WERI-Rb-1 (cell line): ENCODE data around the gene FXYD5.

Experiments used
- DNase-seq: peaks from one replicate; pipeline ENCODE4 v3.0.0-alpha.2; 2020
- H3K27ac ChIP-seq: fragments of 250-450 bp; sonication (Bioruptor Pico); 2 replicates; pipeline ENCODE4 v1.5.1; 2020; ENCODE audit warnings: mild to moderate bottlenecking, moderate library complexity
- H3K27me3 ChIP-seq: fragments of 250-450 bp; sonication (Bioruptor Pico); 2 replicates; pipeline ENCODE4 v1.5.1; 2021; ENCODE audit warnings: mild to moderate bottlenecking, low read depth, moderate library complexity; ENCODE audit not compliant: insufficient read depth, severe bottlenecking
- H3K36me3 ChIP-seq: fragments of 250-450 bp; sonication (Bioruptor Pico); 2 replicates; pipeline ENCODE4 v1.5.1; 2020; ENCODE audit warnings: mild to moderate bottlenecking, moderate library complexity
- H3K4me3 ChIP-seq: 2 replicates; pipeline ENCODE4 v1.5.1; 2011; ENCODE audit warnings: low read depth, mild to moderate bottlenecking, control low read depth, low read length
- H3K9me3 ChIP-seq: fragments of 250-450 bp; sonication (Bioruptor Pico); 2 replicates; pipeline ENCODE4 v1.5.1; 2021; ENCODE audit warnings: mild to moderate bottlenecking, moderate library complexity; ENCODE audit not compliant: severe bottlenecking
- TF ChIP-seq, protein P1 (sequence below): IDR thresholded peaks from 2 replicates; pipeline ENCODE4 v1.5.1; 2011; ENCODE audit warnings: low read depth, mild to moderate bottlenecking, control low read depth, inconsistent platforms, low read length

The FXYD5 gene

DNA sequence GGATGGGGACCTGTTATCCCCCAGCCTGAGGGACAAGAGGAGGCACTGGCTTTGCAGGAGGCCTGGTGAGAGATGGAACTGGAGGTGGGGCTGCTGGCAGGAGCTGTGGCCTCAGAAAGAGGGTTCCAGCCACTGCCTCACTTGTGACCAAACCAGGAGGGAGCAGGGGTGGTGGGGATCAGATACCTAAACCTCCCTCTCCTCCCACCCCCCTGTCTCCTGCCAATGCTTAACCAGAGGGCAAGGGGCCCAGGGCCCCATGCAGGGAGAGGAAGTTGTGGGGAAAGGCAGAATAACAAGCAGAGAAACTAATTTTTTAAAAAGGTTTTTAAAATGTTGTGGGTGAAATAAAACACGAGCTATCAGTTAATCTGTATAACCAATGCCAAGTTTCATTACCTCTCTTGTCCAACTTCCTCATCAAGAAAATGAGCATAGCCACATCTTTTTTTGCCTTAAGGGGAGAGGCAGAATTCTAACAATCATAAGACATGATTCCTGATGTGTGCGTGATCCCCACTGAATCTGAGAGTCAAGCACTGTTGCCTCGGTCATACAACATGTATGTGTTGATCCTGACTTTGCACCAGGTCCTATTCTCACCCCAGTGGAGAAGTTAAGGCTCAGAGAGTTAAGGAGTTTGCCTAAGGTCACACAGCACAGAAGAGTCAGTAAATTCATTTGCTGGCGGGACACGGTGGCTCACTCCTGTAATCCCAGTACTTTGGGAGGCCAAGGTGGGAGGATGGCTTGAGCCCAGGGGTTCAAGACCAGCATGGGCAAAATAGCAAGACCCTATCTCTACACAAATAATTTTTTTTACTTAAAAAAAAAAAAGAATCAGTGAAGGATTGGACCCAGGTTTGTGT, 12.9 kb downstream of the FXYD5 start:
- H3K36me3 ChIP-seq = peaks cover 33% of the 10 kb centered on the region
- H3K27ac ChIP-seq = no peak overlapping the region
- no peak overlapping the region for H3K4me3 ChIP-seq
- TF ChIP-seq, protein P1, sequence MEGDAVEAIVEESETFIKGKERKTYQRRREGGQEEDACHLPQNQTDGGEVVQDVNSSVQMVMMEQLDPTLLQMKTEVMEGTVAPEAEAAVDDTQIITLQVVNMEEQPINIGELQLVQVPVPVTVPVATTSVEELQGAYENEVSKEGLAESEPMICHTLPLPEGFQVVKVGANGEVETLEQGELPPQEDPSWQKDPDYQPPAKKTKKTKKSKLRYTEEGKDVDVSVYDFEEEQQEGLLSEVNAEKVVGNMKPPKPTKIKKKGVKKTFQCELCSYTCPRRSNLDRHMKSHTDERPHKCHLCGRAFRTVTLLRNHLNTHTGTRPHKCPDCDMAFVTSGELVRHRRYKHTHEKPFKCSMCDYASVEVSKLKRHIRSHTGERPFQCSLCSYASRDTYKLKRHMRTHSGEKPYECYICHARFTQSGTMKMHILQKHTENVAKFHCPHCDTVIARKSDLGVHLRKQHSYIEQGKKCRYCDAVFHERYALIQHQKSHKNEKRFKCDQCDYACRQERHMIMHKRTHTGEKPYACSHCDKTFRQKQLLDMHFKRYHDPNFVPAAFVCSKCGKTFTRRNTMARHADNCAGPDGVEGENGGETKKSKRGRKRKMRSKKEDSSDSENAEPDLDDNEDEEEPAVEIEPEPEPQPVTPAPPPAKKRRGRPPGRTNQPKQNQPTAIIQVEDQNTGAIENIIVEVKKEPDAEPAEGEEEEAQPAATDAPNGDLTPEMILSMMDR = no peak
- peaks cover 12% of the 10 kb centered on the region for H3K9me3 ChIP-seq
- no peaks in the 10 kb centered on the region for H3K27me3 ChIP-seq
- no peak for DNase-seq

DNA sequence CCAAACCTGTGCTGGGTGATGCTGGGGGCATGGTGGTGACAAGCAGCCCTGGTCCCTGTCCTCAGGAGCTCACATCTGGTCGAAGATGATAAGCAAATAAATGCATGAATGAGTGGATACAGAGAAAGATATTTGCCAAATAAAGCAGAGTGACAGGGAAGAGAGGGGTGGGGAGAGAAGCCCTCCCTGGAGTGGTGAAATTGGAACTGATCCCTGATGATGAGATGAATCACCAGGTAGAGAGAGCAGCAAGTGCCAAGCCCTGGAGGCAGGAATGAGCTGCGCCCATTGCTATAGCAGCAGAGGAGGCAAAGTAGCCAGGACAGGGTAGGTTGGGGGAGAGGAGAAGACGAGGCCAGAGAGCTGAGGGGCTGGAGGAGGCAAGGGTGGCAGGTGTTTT, 13.7 kb downstream of the FXYD5 start:
- Histone ChIP-seq H3K36me3 (peaks cover 27% of the 10 kb centered on the region), H3K4me3 (no peak overlapping the region), H3K9me3 (peaks cover 12% of the 10 kb centered on the region), H3K27ac (no peak overlapping the region), H3K27me3 (no peaks in the 10 kb centered on the region)
- no peak for DNase-seq
- TF ChIP-seq, protein P1 = no peak

DNA sequence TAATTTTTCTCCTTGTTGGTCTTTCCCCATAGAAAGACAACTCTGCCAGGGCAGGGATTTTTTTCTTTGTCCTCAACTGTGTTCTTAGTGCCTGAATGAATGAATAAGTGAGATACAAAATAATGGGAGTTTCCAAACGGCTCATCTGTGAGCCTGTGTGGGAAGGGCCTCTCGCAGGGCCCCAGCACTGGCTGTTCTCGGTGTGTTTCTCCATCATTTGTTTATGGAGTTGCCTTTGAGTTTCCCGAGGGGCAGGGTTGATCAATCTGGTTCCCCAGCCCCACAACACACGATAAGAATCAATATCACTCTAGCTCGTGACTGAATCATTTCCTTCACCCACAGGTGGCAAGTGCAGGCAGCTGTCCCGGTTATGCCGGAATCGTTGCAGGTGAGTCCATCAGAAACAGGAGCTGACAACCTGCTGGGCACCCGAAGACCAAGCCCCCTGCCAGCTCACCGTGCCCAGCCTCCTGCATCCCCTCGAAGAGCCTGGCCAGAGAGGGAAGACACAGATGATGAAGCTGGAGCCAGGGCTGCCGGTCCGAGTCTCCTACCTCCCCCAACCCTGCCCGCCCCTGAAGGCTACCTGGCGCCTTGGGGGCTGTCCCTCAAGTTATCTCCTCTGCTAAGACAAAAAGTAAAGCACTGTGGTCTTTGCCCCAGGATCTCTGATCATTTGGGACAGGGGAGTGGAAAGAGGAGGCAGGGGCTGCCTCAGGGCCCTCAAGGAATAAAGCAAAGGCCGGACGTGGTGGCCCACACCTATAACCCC, 14.9 kb downstream of the FXYD5 start:
- no peak for DNase-seq
- H3K9me3 ChIP-seq = peaks cover 12% of the 10 kb centered on the region
- H3K36me3 ChIP-seq = peaks cover 23% of the 10 kb centered on the region
- H3K27me3 ChIP-seq = no peaks in the 10 kb centered on the region
- H3K27ac ChIP-seq = no peak overlapping the region
- TF ChIP-seq, protein P1 = no peak
- H3K4me3 ChIP-seq = no peak overlapping the region

DNA sequence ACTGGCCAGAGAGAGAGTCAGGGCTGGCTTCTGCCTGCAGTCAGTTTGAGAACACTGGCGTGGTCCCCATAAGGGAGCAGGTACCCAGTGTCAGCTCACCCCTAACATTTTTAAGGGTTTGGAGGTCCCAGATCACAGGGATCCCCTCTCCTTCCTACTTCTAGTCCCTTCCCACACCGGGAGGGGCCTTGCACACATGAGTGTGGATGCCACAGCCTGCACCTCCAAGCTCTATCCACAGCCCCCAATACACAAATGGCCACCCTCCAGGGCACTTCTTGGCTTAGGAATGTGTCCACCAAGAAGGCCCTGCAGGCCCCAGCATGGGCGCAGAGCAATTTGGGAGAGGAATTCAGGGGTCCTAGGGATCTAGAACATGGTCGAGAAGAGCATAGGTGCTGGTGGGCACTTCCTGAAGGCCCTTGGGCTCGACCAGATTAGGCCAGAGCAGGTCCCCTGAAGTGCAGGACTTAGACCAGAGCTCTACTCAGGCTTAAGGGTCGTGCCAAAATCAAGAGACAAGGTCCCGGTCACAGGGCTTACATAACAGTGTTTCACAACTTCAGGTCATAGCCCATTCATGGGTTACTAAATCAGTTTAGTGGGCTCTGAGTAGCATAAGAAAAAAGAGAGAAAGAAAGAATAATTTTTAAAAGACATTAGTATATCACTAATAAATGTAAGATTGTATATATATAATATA, 16.0 kb downstream of the FXYD5 start:
- Histone ChIP-seq H3K4me3 (no peak overlapping the region), H3K9me3 (peaks cover 12% of the 10 kb centered on the region), H3K36me3 (peaks cover 13% of the 10 kb centered on the region), H3K27me3 (no peaks in the 10 kb centered on the region), H3K27ac (no peak overlapping the region)
- TF ChIP-seq, protein P1 = no peak
- no peak for DNase-seq

DNA sequence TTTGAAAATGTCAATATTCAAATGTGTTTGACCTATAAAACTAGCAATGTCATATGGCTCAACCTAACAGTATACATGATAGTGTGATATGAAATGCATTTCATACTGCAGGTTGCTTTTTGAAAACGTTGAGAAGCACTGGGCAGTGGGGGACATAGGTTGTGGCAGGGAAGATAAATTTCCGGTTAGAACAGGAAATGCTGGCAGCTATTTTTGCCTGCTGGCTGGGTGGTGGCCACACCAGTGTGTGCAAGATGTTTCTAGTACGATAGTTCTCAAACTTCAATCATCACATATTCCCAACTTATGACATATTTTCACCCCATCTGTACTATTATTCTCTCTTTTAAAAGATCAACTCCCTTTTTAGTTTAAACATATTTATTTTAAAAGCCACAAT, 17.2 kb downstream of the FXYD5 start:
- TF ChIP-seq, protein P1 = no peak
- Histone ChIP-seq H3K9me3 (peaks cover 3% of the 10 kb centered on the region), H3K27ac (no peak overlapping the region), H3K27me3 (no peaks in the 10 kb centered on the region), H3K36me3 (peaks cover 1% of the 10 kb centered on the region; the same call in 1 of the 2 replicates), H3K4me3 (no peak overlapping the region)
- no peak for DNase-seq
